HG03457 (cell line): Measurements from ENCODE around the gene RAMP3.
"Not testable (repeated sequence)": the region's sequence is repeated elsewhere in the genome, so short reads cannot be mapped to it uniquely, and the experiment has no call there.

Experiments
- ATAC-seq: cut with Tn5 transposase; IDR thresholded peaks from one replicate; pipeline ENCODE4 v1.9.1; 2021; ENCODE audit warnings: moderate number of reproducible peaks; ENCODE audit not compliant: unreplicated experiment

Gene RAMP3

GRCh38 chr7:45157653-45158401, at the start of gene RAMP3:
Gene RAMP3, plus strand, starts transcription at chr7:45157791. Its CDS starts 38 bp downstream, at chr7:45157829.
- ATAC-seq: no peak

DNA sequence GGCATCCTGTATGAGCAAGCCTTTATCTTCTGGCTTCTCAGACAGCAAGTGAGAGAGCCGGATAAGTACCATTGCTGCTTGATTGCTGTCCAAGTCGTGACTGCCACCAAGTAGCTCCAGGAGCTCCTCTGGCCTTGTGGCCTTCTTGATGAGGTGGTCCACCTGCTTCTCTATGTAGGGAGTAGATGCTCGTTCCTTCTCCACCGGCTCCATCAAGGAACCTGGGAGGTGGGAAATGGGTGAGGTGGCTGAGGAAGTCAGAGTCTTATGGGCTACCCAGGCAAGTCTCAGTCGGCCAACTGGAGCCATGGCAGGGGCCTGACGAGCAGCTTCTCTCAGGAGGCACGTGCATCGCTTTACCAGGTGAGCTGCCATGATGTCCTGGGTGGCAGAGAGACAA, 48.7 kb upstream of the RAMP3 start:
- no peak for ATAC-seq

DNA sequence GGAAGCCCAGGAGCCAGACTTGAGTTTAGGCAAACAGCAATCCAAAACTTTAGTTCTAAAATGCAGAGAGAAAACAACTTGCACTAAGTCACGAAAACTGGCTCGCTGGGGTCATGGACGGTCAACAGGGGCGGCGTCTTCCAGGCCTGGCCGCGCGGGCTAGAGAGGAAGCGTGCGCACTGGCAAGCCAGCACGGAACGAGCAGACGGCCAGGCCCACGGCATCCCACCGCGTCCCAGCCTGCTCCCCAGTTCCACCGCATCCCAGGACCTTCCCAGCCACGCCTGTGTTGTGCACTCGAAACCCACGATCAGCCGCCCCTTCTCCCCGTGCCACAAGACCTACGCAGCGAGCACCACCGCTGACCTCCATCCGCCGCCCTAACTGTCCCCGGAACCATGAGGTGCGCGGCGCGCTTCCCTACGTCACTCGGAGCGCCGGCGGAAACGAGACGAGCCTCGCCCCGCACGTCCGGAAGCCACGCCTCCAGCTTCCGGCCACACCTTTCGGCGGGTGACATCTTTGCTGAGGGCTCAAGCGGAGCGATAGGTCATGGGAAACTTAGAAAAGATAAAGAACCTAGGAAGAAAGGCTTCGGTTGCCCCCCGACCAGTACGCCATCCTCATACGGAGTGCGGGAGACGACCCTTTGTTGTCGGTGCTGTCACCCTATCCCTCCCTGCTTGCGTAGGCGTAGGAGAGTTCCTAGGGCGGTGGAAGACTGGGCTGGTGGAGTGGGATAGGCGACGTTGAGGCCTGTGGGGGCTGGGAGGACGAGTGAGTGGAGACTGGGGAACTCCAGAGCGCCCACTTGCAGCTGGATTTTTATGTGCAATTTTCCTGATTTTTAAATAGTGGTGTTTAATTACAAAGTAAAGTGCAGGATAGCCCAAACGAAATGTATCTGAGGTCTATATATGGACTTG, 46.0 kb upstream of the RAMP3 start, which contains the start of gene TBRG4:
Gene TBRG4 (minus strand): TSS at position 400 of the 926 bp plus-strand sequence. CDS start 2,460 bp downstream, outside the sequence.
- ATAC-seq: peak; percentile 84

- no peak for ATAC-seq
Observed at GRCh38 chr7:45112648-45113047, 44.9 kb upstream of the RAMP3 start.

DNA sequence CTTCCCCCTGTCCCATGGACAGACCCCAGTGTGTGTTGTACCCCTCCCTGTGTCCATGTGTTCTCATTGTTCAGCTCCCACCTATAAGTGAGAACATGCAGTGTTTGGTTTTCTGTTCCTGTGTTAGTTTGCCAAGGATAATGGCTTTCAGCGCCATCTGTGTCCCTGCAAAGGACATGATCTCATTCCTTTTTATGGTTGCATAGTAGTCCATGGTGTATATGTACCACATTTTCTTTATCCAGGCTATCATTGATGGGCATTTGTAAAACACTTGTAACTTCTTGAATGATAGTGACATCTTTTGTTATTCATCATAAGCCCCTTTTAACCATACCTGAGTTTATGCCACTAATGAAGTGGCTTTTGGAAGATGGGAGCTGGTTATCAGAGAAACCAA, 43.3 kb upstream of the RAMP3 start:
- ATAC-seq: not testable (repeated sequence)

DNA sequence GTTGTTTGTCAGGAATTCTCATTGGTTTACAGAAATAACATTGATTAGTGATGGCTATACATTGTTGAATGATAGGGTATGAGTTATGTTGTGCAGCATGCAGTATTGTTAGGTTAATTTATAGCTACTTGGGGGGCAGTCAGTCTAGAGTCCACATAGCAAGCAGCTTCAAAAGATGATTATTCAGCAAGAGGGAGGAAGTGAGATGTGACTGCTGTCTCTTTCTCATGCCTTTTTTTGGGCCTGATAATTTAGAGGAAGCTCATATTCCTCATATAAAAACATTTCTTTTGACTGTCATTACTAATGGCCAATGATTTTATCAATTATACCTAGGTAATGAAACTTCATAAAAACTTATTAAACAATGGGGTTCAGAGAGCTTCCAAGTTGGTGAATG, 42.7 kb upstream of the RAMP3 start:
- no peak for ATAC-seq

DNA sequence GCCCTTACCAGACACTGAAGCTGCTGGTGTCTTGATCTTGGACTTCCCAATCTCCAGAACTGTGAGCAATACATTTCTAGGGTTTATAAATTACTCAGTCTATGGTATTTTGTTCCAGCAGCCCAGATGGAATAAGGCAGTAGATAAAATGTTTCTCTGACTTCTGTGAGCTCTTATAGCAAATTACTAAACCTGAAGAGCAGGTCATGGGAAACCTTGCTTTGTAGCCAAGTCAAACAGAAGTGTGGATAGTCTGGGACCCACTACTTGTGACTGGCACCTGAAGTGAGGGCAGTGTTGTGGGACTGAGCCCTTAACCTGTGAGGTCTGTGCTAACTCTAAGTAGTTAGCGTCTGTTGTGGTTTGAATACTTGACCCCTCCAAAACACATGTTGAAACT, 41.5 kb upstream of the RAMP3 start:
- no peak for ATAC-seq

DNA sequence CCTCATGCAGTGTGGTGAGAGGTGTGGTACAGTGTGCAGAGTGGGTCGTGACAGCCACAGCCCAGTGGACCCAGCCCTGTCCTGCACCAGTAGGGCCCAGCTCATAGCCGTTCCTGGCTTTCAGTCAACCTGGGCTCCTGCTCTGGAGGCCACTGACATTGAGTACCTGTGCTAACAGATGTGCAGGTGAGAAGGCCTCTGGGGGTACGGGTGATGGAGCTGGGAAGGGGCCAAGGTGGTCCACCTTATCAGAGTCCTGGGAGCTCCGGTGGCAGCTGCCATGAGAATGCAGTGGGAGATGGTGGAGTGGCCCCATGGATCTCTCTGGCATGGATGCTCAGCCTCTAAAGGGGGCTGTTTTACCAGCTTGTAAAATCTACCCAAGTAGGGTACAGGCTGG, 40.0 kb upstream of the RAMP3 start:
- ATAC-seq: no peak

GRCh38 chr7:45118292-45118691, 39.3 kb upstream of the RAMP3 start:
- no peak for ATAC-seq

GRCh38 chr7:45118889-45119331, 38.7 kb upstream of the RAMP3 start:
- ATAC-seq: no peak

- no peak for ATAC-seq
Observed at GRCh38 chr7:45119550-45119949, 38.0 kb upstream of the RAMP3 start.

GRCh38 chr7:45122975-45123860, 34.4 kb upstream of the RAMP3 start:
- ATAC-seq: no peak

- no peak for ATAC-seq
Observed at GRCh38 chr7:45123913-45124710, 33.5 kb upstream of the RAMP3 start.

GRCh38 chr7:45125193-45125904, 32.2 kb upstream of the RAMP3 start:
- no peak for ATAC-seq

DNA sequence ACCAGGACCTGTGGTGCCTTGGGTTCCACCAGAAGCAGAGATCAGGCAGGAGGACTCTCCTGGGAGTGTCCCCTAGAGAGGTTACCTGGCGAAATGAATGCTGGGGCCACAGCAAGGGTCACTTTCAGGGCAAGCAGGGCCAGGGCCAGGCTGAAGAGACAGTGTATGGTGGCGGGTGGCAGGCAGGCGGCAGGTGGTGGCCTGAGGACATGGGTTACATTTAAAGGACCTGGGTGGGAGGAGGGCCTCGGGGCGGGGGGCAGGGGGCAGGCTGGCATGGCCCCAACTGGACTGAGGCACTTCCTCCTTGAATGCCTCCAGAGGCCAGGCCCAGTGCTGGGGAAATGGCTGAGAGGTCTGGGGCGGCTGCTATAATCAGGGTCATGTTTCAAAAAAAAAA, 31.4 kb upstream of the RAMP3 start:
- ATAC-seq: no peak

GRCh38 chr7:45126920-45127319, 30.7 kb upstream of the RAMP3 start:
- no peak for ATAC-seq

- ATAC-seq: no peak
Observed at GRCh38 chr7:45129181-45129800, 28.3 kb upstream of the RAMP3 start.

- no peak for ATAC-seq
Observed at GRCh38 chr7:45129906-45130305, 27.7 kb upstream of the RAMP3 start.

DNA sequence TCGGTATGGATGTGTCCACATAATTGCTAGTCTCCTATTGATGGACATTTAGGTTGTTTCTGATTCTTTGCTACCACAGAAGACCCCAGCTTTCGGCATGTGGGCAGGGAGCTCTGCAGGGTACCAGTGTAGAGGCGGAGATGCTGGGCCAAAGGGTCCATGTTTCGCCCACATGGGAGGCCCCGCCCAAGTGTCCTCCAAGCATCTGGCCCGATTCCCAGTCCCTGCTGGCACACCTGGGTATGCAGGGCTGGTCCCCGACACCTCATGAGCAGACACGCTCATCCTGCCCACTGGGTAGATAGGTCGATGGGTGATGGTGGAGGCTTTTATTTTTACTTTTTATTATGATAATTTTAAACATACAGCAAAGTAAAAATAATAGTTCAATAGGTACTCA, 26.7 kb upstream of the RAMP3 start:
- no peak for ATAC-seq
